OCI-LY1 (cell line): ENCODE measurements around the gene BORA.

ENCODE experiments used
- H2AFZ ChIP-seq: fragments of 200-600 bp; sonication (generic), shearing (Covaris generic); 2 replicates; pipeline ENCODE4 v1.6.0; 2014; ENCODE audit warnings: antibody characterized with exemption, mild to moderate bottlenecking, low read length
- H3F3A ChIP-seq: fragments of 200-600 bp; sonication (generic), shearing (Covaris generic); 2 replicates; pipeline ENCODE4 v1.6.0; 2014; ENCODE audit warnings: mild to moderate bottlenecking, antibody characterized with exemption, low read length, moderate library complexity; ENCODE audit not compliant: insufficient read depth
- H3K27ac ChIP-seq: fragments of 200-600 bp; sonication (generic); 2 replicates; pipeline ENCODE4 v1.5.1; 2014; ENCODE audit warnings: low read length, mixed run types, mild to moderate bottlenecking, low read depth; ENCODE audit not compliant: poor library complexity, severe bottlenecking
- H3K27me3 ChIP-seq: fragments of 200-600 bp; sonication (generic); 2 replicates; pipeline ENCODE4 v1.6.0; 2014; ENCODE audit warnings: antibody characterized with exemption, mild to moderate bottlenecking, low read length, moderate library complexity; ENCODE audit not compliant: insufficient read depth
- H3K36me3 ChIP-seq: fragments of 200-600 bp; sonication (generic); 2 replicates; pipeline ENCODE4 v1.6.1; 2014; ENCODE audit warnings: mild to moderate bottlenecking, antibody characterized with exemption, low read length, moderate library complexity, mixed read lengths; ENCODE audit not compliant: insufficient read depth
- H3K4me1 ChIP-seq: fragments of 200-600 bp; sonication (generic); 2 replicates; pipeline ENCODE4 v1.5.1; 2014; ENCODE audit warnings: mild to moderate bottlenecking, low read length, moderate library complexity; ENCODE audit not compliant: insufficient read depth, severe bottlenecking
- H3K4me2 ChIP-seq: fragments of 200-600 bp; sonication (generic), shearing (Covaris generic); 2 replicates; pipeline ENCODE4 v1.6.1; 2014; ENCODE audit warnings: low read length
- H3K4me3 ChIP-seq: fragments of 200-600 bp; sonication (generic); 2 replicates; pipeline ENCODE4 v1.5.1; 2014; ENCODE audit warnings: low read length, low read depth, mild to moderate bottlenecking, mixed read lengths; ENCODE audit not compliant: poor library complexity, severe bottlenecking
- H3K79me2 ChIP-seq: fragments of 200-600 bp; shearing (Covaris generic); 2 replicates; pipeline ENCODE4 v1.6.1; 2016; ENCODE audit warnings: mixed run types, low read length, mixed read lengths; ENCODE audit not compliant: insufficient read depth
- H3K9ac ChIP-seq: fragments of 200-600 bp; sonication (generic), shearing (Covaris generic); 2 replicates; pipeline ENCODE4 v1.6.1; 2014; ENCODE audit warnings: mild to moderate bottlenecking, low read length, mixed read lengths
- H3K9me2 ChIP-seq: fragments of 200-600 bp; sonication (generic), shearing (Covaris generic); 2 replicates; pipeline ENCODE4 v1.6.1; 2014; ENCODE audit warnings: low read depth, mild to moderate bottlenecking, low read length, mixed read lengths
- H3K9me3 ChIP-seq: fragments of 200-600 bp; shearing (Covaris generic); 2 replicates; pipeline ENCODE4 v1.6.1; 2014; ENCODE audit warnings: low read length, mixed read lengths
- H4K20me1 ChIP-seq: fragments of 200-600 bp; sonication (generic), shearing (Covaris generic); 2 replicates; pipeline ENCODE4 v1.6.0; 2016; ENCODE audit warnings: mild to moderate bottlenecking, low read length; ENCODE audit not compliant: insufficient read depth
- EZH2 ChIP-seq: fragments of 200-600 bp; sonication (generic), shearing (Covaris generic); IDR thresholded peaks from 2 replicates; pipeline ENCODE4 v1.8.0; 2017; ENCODE audit warnings: borderline replicate concordance, mixed run types, mild to moderate bottlenecking, antibody characterized with exemption, low read length, moderate library complexity, mixed read lengths
- TF ChIP-seq, protein P1 (sequence below): fragments of 200-600 bp; sonication (generic), shearing (Covaris generic); IDR thresholded peaks from 2 replicates; pipeline ENCODE4 v1.5.1; 2017; ENCODE audit warnings: mild to moderate bottlenecking, antibody characterized with exemption, low read length, moderate library complexity, mixed read lengths

The BORA gene

DNA sequence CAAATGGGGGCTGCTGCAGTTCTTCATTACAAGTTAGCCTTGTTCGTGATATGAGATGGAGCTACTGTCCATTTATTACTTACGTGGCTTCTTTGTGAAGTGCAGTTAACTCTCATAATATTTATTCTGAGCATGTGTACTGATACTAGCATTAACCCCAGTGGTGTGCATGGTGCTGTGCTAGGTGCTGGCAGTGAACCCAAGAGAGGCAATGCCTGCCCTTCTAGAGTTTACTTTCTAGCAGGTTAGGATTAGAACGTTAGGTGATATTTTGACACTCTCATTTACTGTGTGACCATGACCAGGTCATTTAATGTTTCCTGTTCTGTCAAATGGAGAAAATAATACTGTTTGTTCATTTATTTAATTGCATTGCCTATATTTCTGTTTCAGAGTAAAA lies 71.1 kb downstream of the BORA start:
- H3K4me1 ChIP-seq: no peaks in the 10 kb centered on the region
- no peaks in the 10 kb centered on the region for H3F3A ChIP-seq
- H3K9me2 ChIP-seq: no peaks in the 10 kb centered on the region
- H3K9me3 ChIP-seq: no peaks in the 10 kb centered on the region
- no peak for TF ChIP-seq EZH2
- TF ChIP-seq, protein P1, sequence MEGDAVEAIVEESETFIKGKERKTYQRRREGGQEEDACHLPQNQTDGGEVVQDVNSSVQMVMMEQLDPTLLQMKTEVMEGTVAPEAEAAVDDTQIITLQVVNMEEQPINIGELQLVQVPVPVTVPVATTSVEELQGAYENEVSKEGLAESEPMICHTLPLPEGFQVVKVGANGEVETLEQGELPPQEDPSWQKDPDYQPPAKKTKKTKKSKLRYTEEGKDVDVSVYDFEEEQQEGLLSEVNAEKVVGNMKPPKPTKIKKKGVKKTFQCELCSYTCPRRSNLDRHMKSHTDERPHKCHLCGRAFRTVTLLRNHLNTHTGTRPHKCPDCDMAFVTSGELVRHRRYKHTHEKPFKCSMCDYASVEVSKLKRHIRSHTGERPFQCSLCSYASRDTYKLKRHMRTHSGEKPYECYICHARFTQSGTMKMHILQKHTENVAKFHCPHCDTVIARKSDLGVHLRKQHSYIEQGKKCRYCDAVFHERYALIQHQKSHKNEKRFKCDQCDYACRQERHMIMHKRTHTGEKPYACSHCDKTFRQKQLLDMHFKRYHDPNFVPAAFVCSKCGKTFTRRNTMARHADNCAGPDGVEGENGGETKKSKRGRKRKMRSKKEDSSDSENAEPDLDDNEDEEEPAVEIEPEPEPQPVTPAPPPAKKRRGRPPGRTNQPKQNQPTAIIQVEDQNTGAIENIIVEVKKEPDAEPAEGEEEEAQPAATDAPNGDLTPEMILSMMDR: no peak
- no peaks in the 10 kb centered on the region for H4K20me1 ChIP-seq
- H3K9ac ChIP-seq: no peak overlapping the region
- H3K27me3 ChIP-seq: no peaks in the 10 kb centered on the region
- H3K4me3 ChIP-seq: no peak overlapping the region
- no peak overlapping the region for H3K4me2 ChIP-seq
- no peaks in the 10 kb centered on the region for H3K79me2 ChIP-seq
- no peak overlapping the region for H2AFZ ChIP-seq
- H3K36me3 ChIP-seq: peaks cover 70% of the 10 kb centered on the region
- no peak overlapping the region for H3K27ac ChIP-seq

DNA sequence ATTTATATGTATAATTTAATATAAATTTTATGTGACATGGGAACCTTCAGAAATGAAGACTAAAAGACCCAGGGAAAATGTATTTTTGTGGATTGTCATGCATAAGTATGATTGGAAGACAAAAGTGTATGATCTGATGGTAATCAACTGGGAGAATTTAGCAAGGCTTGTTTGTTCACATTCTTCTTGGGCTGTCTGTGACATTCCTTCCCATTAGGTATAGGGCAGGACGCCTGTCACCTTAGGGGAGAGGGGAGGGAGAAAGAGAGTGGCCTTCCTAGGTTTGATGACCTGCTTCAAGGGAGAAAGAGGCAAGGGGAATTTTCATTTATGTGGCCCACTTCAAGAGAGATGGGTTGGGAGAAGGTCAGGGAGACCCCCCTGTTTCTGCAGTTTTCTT lies 76.6 kb downstream of the BORA start:
- H3K4me3 ChIP-seq: no peak overlapping the region
- TF ChIP-seq EZH2: no peak
- TF ChIP-seq, protein P1: no peak
- no peaks in the 10 kb centered on the region for H3K9me3 ChIP-seq
- no peak overlapping the region for H3K4me2 ChIP-seq
- H3K27me3 ChIP-seq: no peaks in the 10 kb centered on the region
- H4K20me1 ChIP-seq: no peaks in the 10 kb centered on the region
- H3F3A ChIP-seq: no peaks in the 10 kb centered on the region
- H3K9me2 ChIP-seq: no peaks in the 10 kb centered on the region
- H3K27ac ChIP-seq: no peak overlapping the region
- no peak overlapping the region for H2AFZ ChIP-seq
- H3K36me3 ChIP-seq: peaks cover 42% of the 10 kb centered on the region
- H3K79me2 ChIP-seq: no peaks in the 10 kb centered on the region
- no peaks in the 10 kb centered on the region for H3K4me1 ChIP-seq
- H3K9ac ChIP-seq: no peak overlapping the region
